Neuronal stem cell (in vitro differentiated cells): ENCODE data around the gene MAPK10.

Experiments used
- DNase-seq: peaks from one replicate; pipeline ENCODE4 v3.0.0-alpha.2; 2013; ENCODE audit warnings: low spot score
- H2AFZ ChIP-seq: one replicate; pipeline ENCODE4 v1.6.1; 2013; ENCODE audit warnings: mild to moderate bottlenecking, low read length, inconsistent platforms
- H2AK5ac ChIP-seq: 2 replicates; pipeline ENCODE4 v1.6.1; 2013; ENCODE audit warnings: low read depth, mild to moderate bottlenecking, inconsistent platforms, low read length, moderate library complexity, mixed read lengths
- H2BK120ac ChIP-seq: 2 replicates; pipeline ENCODE4 v1.6.1; 2013; ENCODE audit warnings: low read depth, mild to moderate bottlenecking, inconsistent platforms, low read length, moderate library complexity, mixed read lengths
- H2BK12ac ChIP-seq: one replicate; pipeline ENCODE4 v1.6.1; 2013; ENCODE audit warnings: low read length, inconsistent platforms
- H2BK15ac ChIP-seq: 2 replicates; pipeline ENCODE4 v1.6.1; 2013; ENCODE audit warnings: mild to moderate bottlenecking, low read length, inconsistent platforms, mixed read lengths
- H2BK5ac ChIP-seq: one replicate; pipeline ENCODE4 v1.6.1; 2013; ENCODE audit warnings: inconsistent platforms, mild to moderate bottlenecking, low read length, moderate library complexity
- H3K14ac ChIP-seq: one replicate; pipeline ENCODE4 v1.6.1; 2013; ENCODE audit warnings: low read length, inconsistent platforms
- H3K18ac ChIP-seq: 2 replicates; pipeline ENCODE4 v1.6.1; 2013; ENCODE audit warnings: low read length, inconsistent platforms
- H3K23ac ChIP-seq: 2 replicates; pipeline ENCODE4 v1.6.1; 2013; ENCODE audit warnings: low read depth, mild to moderate bottlenecking, mixed read lengths, low read length, inconsistent platforms; ENCODE audit not compliant: poor library complexity
- H3K27ac ChIP-seq: replicated peaks from 3 replicates; pipeline ENCODE4 v1.5.1; 2013; ENCODE audit warnings: low read length, inconsistent platforms
- H3K27me3 ChIP-seq, 3 experiments: 2 replicates each; pipeline ENCODE4 v1.6.1; 2013; ENCODE audit warnings: low read length in 3 of 3, mild to moderate bottlenecking in 2 of 3, inconsistent platforms in 1 of 3, low read depth in 1 of 3, mixed read lengths in 1 of 3, moderate library complexity in 1 of 3; ENCODE audit not compliant: control insufficient read depth in 3 of 3, insufficient read depth in 3 of 3
- H3K36me3 ChIP-seq, 2 donors: replicated peaks in 1 of 2; 2 replicates each; pipeline ENCODE4 v1.6.1; 2013; ENCODE audit warnings: low read length in 2 of 2; ENCODE audit not compliant: control insufficient read depth in 2 of 2, insufficient read depth in 2 of 2
- H3K4ac ChIP-seq: 2 replicates; pipeline ENCODE4 v1.6.1; 2013; ENCODE audit warnings: inconsistent platforms, mild to moderate bottlenecking, low read length, moderate library complexity
- H3K4me1 ChIP-seq, 2 donors: 1 replicate in 1 of 2; 2 replicates in 1 of 2; pipeline ENCODE4 v1.6.1; 2013; ENCODE audit warnings: low read length in 2 of 2, low read depth in 1 of 2; ENCODE audit not compliant: control insufficient read depth in 2 of 2, insufficient read depth in 1 of 2
- H3K4me2 ChIP-seq: one replicate; pipeline ENCODE4 v1.6.1; 2013; ENCODE audit warnings: mild to moderate bottlenecking, low read length, inconsistent platforms; ENCODE audit not compliant: insufficient read depth, poor library complexity, severe bottlenecking
- H3K4me3 ChIP-seq, 2 donors: 2 replicates each; pipeline ENCODE4 v1.5.1; 2013; ENCODE audit warnings: low read length in 2 of 2, mild to moderate bottlenecking in 2 of 2, inconsistent platforms in 1 of 2, moderate library complexity in 1 of 2
- H3K79me1 ChIP-seq: one replicate; pipeline ENCODE4 v1.6.1; 2013; ENCODE audit warnings: low read depth, mild to moderate bottlenecking, inconsistent platforms, low read length, moderate library complexity
- H3K9ac ChIP-seq: one replicate; pipeline ENCODE4 v1.6.1; 2013; ENCODE audit warnings: mild to moderate bottlenecking, low read depth, low read length, inconsistent platforms; ENCODE audit not compliant: poor library complexity
- H3K9me3 ChIP-seq, 2 donors: replicated peaks in 1 of 2; 2 replicates each; pipeline versions ENCODE3 to v1.6.1; 2013; ENCODE audit warnings: low read length in 2 of 2, mild to moderate bottlenecking in 2 of 2, inconsistent platforms in 1 of 2, low read depth in 1 of 2, mixed read lengths in 1 of 2, moderate library complexity in 1 of 2; ENCODE audit not compliant: control insufficient read depth in 2 of 2, insufficient read depth in 1 of 2
- H4K8ac ChIP-seq: one replicate; pipeline ENCODE4 v1.6.1; 2013; ENCODE audit warnings: low read depth, mild to moderate bottlenecking, inconsistent platforms, low read length, moderate library complexity
- H4K91ac ChIP-seq: one replicate; pipeline ENCODE4 v1.6.1; 2013; ENCODE audit warnings: low read length, low read depth, mild to moderate bottlenecking, inconsistent platforms; ENCODE audit not compliant: poor library complexity
- WGBS, 2 donors: extraction: QIAGEN DNeasy Blood & Tissue Kit; methylation state at CpG; one replicate each; pipeline ENCODE4 v1.1.7; 2013; ENCODE audit warnings: missing lambda C conversion rate in 2 of 2, mixed read lengths in 1 of 2; ENCODE audit not compliant: insufficient read length in 2 of 2, insufficient replicate concordance in 1 of 2; ENCODE audit errors: extremely low coverage in 2 of 2; 5-methylcytosine and 5-hydroxymethylcytosine counted together

MAPK10 gene

GRCh38 chr4:86386817-86387415 lies 27.1 kb upstream of the MAPK10 start:
- Histone ChIP-seq H2BK120ac (no peak overlapping the region), H3K27me3 (no peaks in the 10 kb centered on the region), H3K14ac (no peak overlapping the region), H3K23ac (no peak overlapping the region), H3K4me3 (no peak overlapping the region), H3K27ac (no peak overlapping the region), H3K36me3 (no peaks in the 10 kb centered on the region), H3K9ac (no peak overlapping the region), H2BK12ac (no peak overlapping the region), H3K18ac (no peak overlapping the region), H4K91ac (no peak overlapping the region), H3K4me1 (peaks cover 4 to 10% of the 10 kb centered on the region in 2 donors), H2AK5ac (no peak overlapping the region), H3K79me1 (no peaks in the 10 kb centered on the region), H2BK15ac (no peak overlapping the region), H3K9me3 (no peaks in the 10 kb centered on the region), H3K4me2 (no peak overlapping the region), H2AFZ (no peak overlapping the region), H2BK5ac (no peak overlapping the region), H4K8ac (no peak overlapping the region), H3K4ac (no peak overlapping the region)
- DNase-seq = no peak
- no CpG with 5 or more reads among the region's 6 CpGs for WGBS, 2 donors

- WGBS, 2 donors = no CpG with 5 or more reads among the region's 5 CpGs
- no peak overlapping the region for H3K27ac ChIP-seq
- H3K4ac ChIP-seq = no peak overlapping the region
- H3K9me3 ChIP-seq = peaks cover 1 to 3% of the 10 kb centered on the region in 2 donors
- no peak overlapping the region for H2AFZ ChIP-seq
- H3K27me3 ChIP-seq = no peaks in the 10 kb centered on the region
- H4K8ac ChIP-seq = no peak overlapping the region
- no peak overlapping the region for H3K23ac ChIP-seq
- no peaks in the 10 kb centered on the region for H3K79me1 ChIP-seq
- H3K36me3 ChIP-seq = peaks cover 0 to 1% of the 10 kb centered on the region in 2 donors
- no peak overlapping the region for H2AK5ac ChIP-seq
- H3K4me2 ChIP-seq = no peak overlapping the region
- no peak overlapping the region for H2BK120ac ChIP-seq
- H3K4me3 ChIP-seq = no peak overlapping the region
- no peak overlapping the region for H3K18ac ChIP-seq
- no peak overlapping the region for H3K9ac ChIP-seq
- no peak overlapping the region for H2BK12ac ChIP-seq
- H2BK15ac ChIP-seq = no peak overlapping the region
- H3K14ac ChIP-seq = no peak overlapping the region
- no peak overlapping the region for H4K91ac ChIP-seq
- H3K4me1 ChIP-seq = peaks cover 0 to 10% of the 10 kb centered on the region in 2 donors
- no peak for DNase-seq
- no peak overlapping the region for H2BK5ac ChIP-seq
Observed at GRCh38 chr4:86386201-86386600, 26.3 kb upstream of the MAPK10 start.

GRCh38 chr4:86381431-86381830 lies 21.6 kb upstream of the MAPK10 start:
- H3K9me3 ChIP-seq = peaks cover 10 to 27% of the 10 kb centered on the region in 2 donors
- peaks cover 0 to 3% of the 10 kb centered on the region in 2 donors for H3K36me3 ChIP-seq
- H3K79me1 ChIP-seq = no peaks in the 10 kb centered on the region
- no peak overlapping the region for H3K9ac ChIP-seq
- no peak for DNase-seq
- H3K27me3 ChIP-seq = no peaks in the 10 kb centered on the region
- no peak overlapping the region for H2AK5ac ChIP-seq
- no peak overlapping the region for H3K23ac ChIP-seq
- peaks cover 0 to 4% of the 10 kb centered on the region in 2 donors for H3K4me1 ChIP-seq
- no peak overlapping the region for H2AFZ ChIP-seq
- H3K18ac ChIP-seq = no peak overlapping the region
- H4K91ac ChIP-seq = no peak overlapping the region
- no peak overlapping the region for H2BK12ac ChIP-seq
- H3K4ac ChIP-seq = no peak overlapping the region
- H3K4me2 ChIP-seq = no peak overlapping the region
- H2BK120ac ChIP-seq = no peak overlapping the region
- no peak overlapping the region for H2BK5ac ChIP-seq
- no CpG with 5 or more reads among the region's 4 CpGs for WGBS, 2 donors
- no peak overlapping the region for H3K27ac ChIP-seq
- no peak overlapping the region for H4K8ac ChIP-seq
- no peak overlapping the region for H2BK15ac ChIP-seq
- H3K14ac ChIP-seq = no peak overlapping the region
- H3K4me3 ChIP-seq = no peak overlapping the region

GRCh38 chr4:86380181-86380724 lies 20.4 kb upstream of the MAPK10 start:
- Histone ChIP-seq H3K9me3 (peaks cover 10 to 27% of the 10 kb centered on the region in 2 donors), H2AK5ac (no peak overlapping the region), H3K79me1 (no peaks in the 10 kb centered on the region), H3K27me3 (no peaks in the 10 kb centered on the region), H3K9ac (no peak overlapping the region), H3K14ac (no peak overlapping the region), H2AFZ (no peak overlapping the region), H3K18ac (no peak overlapping the region), H2BK12ac (no peak overlapping the region), H3K27ac (no peak overlapping the region), H3K23ac (no peak overlapping the region), H3K4me3 (no peak overlapping the region), H2BK15ac (no peak overlapping the region), H2BK120ac (no peak overlapping the region), H3K4ac (no peak overlapping the region), H3K4me1 (peaks cover 0 to 4% of the 10 kb centered on the region in 2 donors), H2BK5ac (no peak overlapping the region), H3K4me2 (no peak overlapping the region), H3K36me3 (peaks cover 0 to 3% of the 10 kb centered on the region in 2 donors), H4K91ac (no peak overlapping the region), H4K8ac (no peak overlapping the region)
- DNase-seq = no peak
